Tibial artery (tissue), 4 donors: ENCODE data around the gene ADARB1.

Experiments used
- DNase-seq, 2 donors: peaks; one replicate each; pipeline ENCODE4 v3.0.0-alpha.2; 2019
- H3K27ac ChIP-seq, 2 donors: fragments of 200-600 bp; sonication (generic) in 1 of 2; 1 replicate in 1 of 2; 2 replicates in 1 of 2; pipeline ENCODE4 v1.5.1; 2018 to 2019; ENCODE audit warnings: mild to moderate bottlenecking in 1 of 2
- H3K27me3 ChIP-seq, 2 donors: fragments of 200-600 bp; sonication (generic) in 1 of 2; one replicate each; pipeline versions ENCODE4 v1.5.1 to v1.6.0; 2016 to 2019
- H3K36me3 ChIP-seq, 3 donors: fragments of 200-600 bp; sonication (generic) in 2 of 3; one replicate each; pipeline ENCODE4 v1.5.1; 2016 to 2019; ENCODE audit warnings: mild to moderate bottlenecking in 2 of 3
- H3K4me1 ChIP-seq, 4 donors: fragments of 200-600 bp; sonication (generic) in 2 of 4; 1 replicate in 3 of 4; 2 replicates in 1 of 4; pipeline ENCODE4 v1.5.1; 2016 to 2019
- H3K4me3 ChIP-seq, 2 donors: fragments of 200-600 bp; sonication (generic) in 1 of 2; 1 replicate in 1 of 2; 2 replicates in 1 of 2; pipeline ENCODE4 v1.5.1; 2018 to 2019; ENCODE audit warnings: mild to moderate bottlenecking in 2 of 2
- H3K9me3 ChIP-seq, 3 donors: fragments of 200-600 bp; sonication (generic) in 1 of 3; one replicate each; pipeline ENCODE4 v1.5.1; 2016 to 2019
- CTCF ChIP-seq, 2 experiments: fragments of 200-600 bp in 1 of 2; fragments of 450-650 bp in 1 of 2; IDR thresholded peaks; one replicate each; pipeline ENCODE4 v1.5.1; 2017 to 2019; ENCODE audit warnings: antibody characterized with exemption in 2 of 2, mild to moderate bottlenecking in 1 of 2, moderate library complexity in 1 of 2
- intact Hi-C: fragments of 100-400 bp; cut with DNase I; formaldehyde crosslinking; loops from one replicate; pipeline ENCODE4 v1.15.0; 2023; ENCODE audit warnings: low total_unique reads

Gene ADARB1

GRCh38 chr21:45180246-45180599 lies 105.8 kb downstream of the ADARB1 start:
- no peaks in the 10 kb centered on the region for H3K9me3 ChIP-seq
- no peak overlapping the region for H3K27ac ChIP-seq
- H3K36me3 ChIP-seq, result peaks cover 91 to 98% (median 94%) of the 10 kb centered on the region in 3 donors
- intact Hi-C loops, result no loop called here
- no peaks in the 10 kb centered on the region for H3K27me3 ChIP-seq
- TF ChIP-seq CTCF (IDR thresholded peaks at IDR 0.05), result no peak
- DNase-seq, result no peak
- H3K4me1 ChIP-seq, result no peaks in the 10 kb centered on the region
- H3K4me3 ChIP-seq, result no peak overlapping the region

- Histone ChIP-seq H3K27me3 (no peaks in the 10 kb centered on the region), H3K4me1 (no peaks in the 10 kb centered on the region), H3K4me3 (no peak overlapping the region), H3K27ac (no peak overlapping the region), H3K36me3 (peaks cover 94 to 100% (median 95%) of the 10 kb centered on the region in 3 donors), H3K9me3 (peaks cover 7 to 18% (median 14%) of the 10 kb centered on the region in 3 donors)
- TF ChIP-seq CTCF (IDR thresholded peaks at IDR 0.05), result no peak
- DNase-seq, result no peak
- intact Hi-C loops, result no loop called here
Measured at GRCh38 chr21:45182958-45183357, 108.6 kb downstream of the ADARB1 start.

GRCh38 chr21:45183852-45184251 lies 109.5 kb downstream of the ADARB1 start:
- Histone ChIP-seq H3K4me1 (no peaks in the 10 kb centered on the region), H3K27me3 (no peaks in the 10 kb centered on the region), H3K9me3 (peaks cover 8 to 25% (median 21%) of the 10 kb centered on the region in 3 donors), H3K27ac (no peak overlapping the region), H3K4me3 (no peak overlapping the region), H3K36me3 (peaks cover 95 to 100% (median 95%) of the 10 kb centered on the region in 3 donors)
- intact Hi-C loops, result no loop called here
- no peak for TF ChIP-seq CTCF (IDR thresholded peaks at IDR 0.05)
- no peak for DNase-seq

GRCh38 chr21:45184869-45185268 lies 110.5 kb downstream of the ADARB1 start:
- intact Hi-C loops, result no loop called here
- no peak for TF ChIP-seq CTCF (IDR thresholded peaks at IDR 0.05)
- H3K27me3 ChIP-seq, result no peaks in the 10 kb centered on the region
- H3K4me3 ChIP-seq, result no peak overlapping the region
- no peak for DNase-seq
- H3K36me3 ChIP-seq, result peaks cover 95 to 99% (median 95%) of the 10 kb centered on the region in 3 donors
- H3K9me3 ChIP-seq, result peaks cover 8 to 32% (median 27%) of the 10 kb centered on the region in 3 donors
- H3K27ac ChIP-seq, result no peak overlapping the region
- no peaks in the 10 kb centered on the region for H3K4me1 ChIP-seq

GRCh38 chr21:45186709-45187108 lies 112.3 kb downstream of the ADARB1 start:
- H3K4me3 ChIP-seq, result no peak overlapping the region
- H3K9me3 ChIP-seq, result peaks cover 8 to 32% (median 29%) of the 10 kb centered on the region in 3 donors
- no peak for TF ChIP-seq CTCF (IDR thresholded peaks at IDR 0.05)
- no peak for DNase-seq
- no peaks in the 10 kb centered on the region for H3K4me1 ChIP-seq
- H3K27ac ChIP-seq, result no peak overlapping the region
- H3K36me3 ChIP-seq, result peaks cover 92 to 98% (median 94%) of the 10 kb centered on the region in 3 donors
- intact Hi-C loops, result no loop called here
- H3K27me3 ChIP-seq, result no peaks in the 10 kb centered on the region

GRCh38 chr21:45187646-45188045 lies 113.3 kb downstream of the ADARB1 start:
- H3K27me3 ChIP-seq, result no peaks in the 10 kb centered on the region
- no peaks in the 10 kb centered on the region for H3K4me1 ChIP-seq
- intact Hi-C loops, result no loop called here
- no peak for DNase-seq
- no peak overlapping the region for H3K27ac ChIP-seq
- H3K36me3 ChIP-seq, result peaks cover 91 to 97% (median 92%) of the 10 kb centered on the region in 3 donors
- H3K9me3 ChIP-seq, result peaks cover 8 to 32% (median 29%) of the 10 kb centered on the region in 3 donors
- no peak for TF ChIP-seq CTCF (IDR thresholded peaks at IDR 0.05)
- no peak overlapping the region for H3K4me3 ChIP-seq
